AG04449 (cell line): ENCODE data around the gene SPATA24.
"Not testable (repeated sequence)": the region's sequence is repeated elsewhere in the genome, so short reads cannot be mapped to it uniquely, and the experiment has no call there.

ENCODE experiments used
- CTCF ChIA-PET: fragments of 350-600 bp; formaldehyde crosslinking; extraction: SDS; loops from one replicate; lab custom pipeline; 2021; ENCODE audit warnings: antibody characterized with exemption; lab: Yijun Ruan, JAX
- POLR2A ChIA-PET: fragments of 400-600, 350-600 bp; formaldehyde crosslinking; extraction: SDS; loops from one replicate; lab custom pipeline; 2020; ENCODE audit warnings: antibody characterized with exemption, inconsistent platforms; lab: Yijun Ruan, JAX
- DNase-seq: peaks from one replicate; pipeline ENCODE4 v3.0.0-alpha.2; 2010; ENCODE audit warnings: low read depth, low spot score
- H3K4me3 ChIP-seq: 2 replicates; pipeline ENCODE4 v1.5.1; 2011; ENCODE audit warnings: low read depth, mild to moderate bottlenecking, control low read depth, low read length
- TF ChIP-seq, protein P1 (sequence below): IDR thresholded peaks from one replicate; pipeline ENCODE4 v1.5.1; 2011; ENCODE audit warnings: mild to moderate bottlenecking, moderate library complexity, low read length, control low read depth, inconsistent platforms; ENCODE audit not compliant: insufficient read depth; ENCODE audit errors: missing control alignments

Gene SPATA24

DNA sequence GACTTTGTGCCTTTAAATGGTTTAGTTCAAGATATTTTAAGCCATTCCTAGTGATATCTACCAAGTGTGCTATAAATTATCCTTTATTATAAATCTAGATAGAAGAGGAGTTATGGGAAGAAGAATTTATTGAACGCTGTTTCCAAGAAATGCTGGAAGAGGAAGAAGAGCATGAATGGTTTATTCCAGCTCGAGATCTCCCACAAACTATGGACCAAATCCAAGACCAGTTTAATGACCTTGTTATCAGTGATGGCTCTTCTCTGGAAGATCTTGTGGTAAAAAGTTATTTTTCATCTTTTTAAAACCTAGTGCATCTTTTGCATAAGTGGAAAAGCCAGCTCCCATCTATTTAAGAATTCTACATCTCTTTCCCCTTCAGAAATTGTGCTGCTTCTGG, 39.4 kb downstream of the SPATA24 start:
- no peak overlapping the region for H3K4me3 ChIP-seq
- no peak for DNase-seq
- ChIA-PET CTCF (no interaction called here), POLR2A (no interaction called here)
- TF ChIP-seq, protein P1, sequence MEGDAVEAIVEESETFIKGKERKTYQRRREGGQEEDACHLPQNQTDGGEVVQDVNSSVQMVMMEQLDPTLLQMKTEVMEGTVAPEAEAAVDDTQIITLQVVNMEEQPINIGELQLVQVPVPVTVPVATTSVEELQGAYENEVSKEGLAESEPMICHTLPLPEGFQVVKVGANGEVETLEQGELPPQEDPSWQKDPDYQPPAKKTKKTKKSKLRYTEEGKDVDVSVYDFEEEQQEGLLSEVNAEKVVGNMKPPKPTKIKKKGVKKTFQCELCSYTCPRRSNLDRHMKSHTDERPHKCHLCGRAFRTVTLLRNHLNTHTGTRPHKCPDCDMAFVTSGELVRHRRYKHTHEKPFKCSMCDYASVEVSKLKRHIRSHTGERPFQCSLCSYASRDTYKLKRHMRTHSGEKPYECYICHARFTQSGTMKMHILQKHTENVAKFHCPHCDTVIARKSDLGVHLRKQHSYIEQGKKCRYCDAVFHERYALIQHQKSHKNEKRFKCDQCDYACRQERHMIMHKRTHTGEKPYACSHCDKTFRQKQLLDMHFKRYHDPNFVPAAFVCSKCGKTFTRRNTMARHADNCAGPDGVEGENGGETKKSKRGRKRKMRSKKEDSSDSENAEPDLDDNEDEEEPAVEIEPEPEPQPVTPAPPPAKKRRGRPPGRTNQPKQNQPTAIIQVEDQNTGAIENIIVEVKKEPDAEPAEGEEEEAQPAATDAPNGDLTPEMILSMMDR: no peak

DNA sequence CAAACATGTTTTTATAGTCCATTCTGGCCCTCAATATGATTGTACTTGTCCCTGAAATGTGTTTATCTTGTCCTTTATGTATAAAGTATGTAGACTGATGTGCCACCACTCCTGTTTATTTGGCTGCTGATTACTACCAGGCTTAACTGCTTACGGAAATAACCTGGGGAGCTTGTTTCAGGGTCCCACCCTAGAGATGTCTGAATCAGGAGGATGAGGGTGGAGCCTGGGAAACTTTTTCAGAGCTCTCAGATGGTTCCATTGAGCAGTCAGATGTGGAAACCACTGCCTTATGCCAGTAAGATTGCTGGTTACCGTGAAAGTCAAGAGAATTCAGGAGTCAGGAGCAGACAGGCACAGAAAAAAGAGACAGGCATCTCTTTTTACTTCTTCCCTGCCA, 40.0 kb downstream of the SPATA24 start:
- ChIA-PET CTCF (no interaction called here), POLR2A (no interaction called here)
- H3K4me3 ChIP-seq: no peak overlapping the region
- DNase-seq: no peak
- TF ChIP-seq, protein P1: no peak

- no peak overlapping the region for H3K4me3 ChIP-seq
- TF ChIP-seq, protein P1: no peak
- POLR2A ChIA-PET: no interaction called here
- no peak for DNase-seq
- CTCF ChIA-PET: interaction anchor here (0.7 to 0.8 kb wide), 2 partner anchors 9 to 47 kb away, joined by 3 to 4 read pairs; no protein-coding TSS in a partner anchor
Observed at GRCh38 chr5:139361835-139362429, 42.0 kb downstream of the SPATA24 start.

DNA sequence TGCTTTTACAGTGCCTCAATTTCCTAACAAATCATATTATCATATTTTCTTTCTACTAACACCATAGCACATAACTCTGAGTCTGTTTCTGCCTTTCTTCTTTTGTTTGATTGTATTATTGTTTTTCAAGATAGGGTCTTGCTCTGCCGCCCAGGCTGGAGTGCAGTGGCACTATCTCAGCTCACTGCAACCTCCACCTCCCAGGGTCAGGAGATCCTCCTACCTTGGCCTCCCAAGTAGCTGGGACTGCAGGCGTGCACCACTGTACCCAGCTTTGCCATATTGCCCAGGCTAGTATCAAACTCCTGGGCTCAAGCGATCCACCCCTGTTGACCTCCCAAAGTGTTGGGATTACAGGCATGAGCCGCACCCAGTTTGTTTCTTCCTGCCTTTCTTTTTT, 43.5 kb downstream of the SPATA24 start:
- no peak for DNase-seq
- no peak overlapping the region for H3K4me3 ChIP-seq
- CTCF ChIA-PET: interaction anchor here (0.7 to 1.2 kb wide), 2 partner anchors 19 to 42 kb away, joined by 3 to 4 read pairs; partner anchors contain the start of gene PAIP2
- POLR2A ChIA-PET: no interaction called here
- TF ChIP-seq, protein P1: no peak

GRCh38 chr5:139358064-139358463, 45.8 kb downstream of the SPATA24 start:
- H3K4me3 ChIP-seq: no peak overlapping the region
- TF ChIP-seq, protein P1: no peak
- DNase-seq: no peak
- POLR2A ChIA-PET: no interaction called here
- CTCF ChIA-PET: interaction anchor here (1.0 to 1.8 kb wide), 2 partner anchors 9 to 16 kb away, joined by 3 to 5 read pairs; no protein-coding TSS in a partner anchor

GRCh38 chr5:139355900-139356299, 48.0 kb downstream of the SPATA24 start:
- H3K4me3 ChIP-seq, CTCF ChIA-PET, DNase-seq: not testable (repeated sequence)
- POLR2A ChIA-PET: interaction anchor here (0.9 kb wide), 1 partner anchor 14 kb away, joined by 3 read pairs; the partner anchor contains the start of gene PAIP2
